ENCODE data around the gene CSH1. TPM values are rescaled to one million over a fixed set of nuclear protein-coding genes. Genes with fewer than 3 reads are reported as not detected.
"Not testable (repeated sequence)": the region's sequence is repeated elsewhere in the genome, so short reads cannot be mapped to it uniquely, and the experiment has no call there.

CSH1 gene
- total RNA-seq (not detected), total RNA-seq (0 to 0.06 (median 0) reads per million in 172 experiments)
- not detected for polyA plus RNA-seq (2013, experiment 1 of 2)
- 0.19 TPM for polyA plus RNA-seq (2013, experiment 2 of 2)

- H3K4me1 ChIP-seq (ENCODE audit: insufficient read depth, low read length); intact Hi-C loops (cut with DNase I, micrococcal nuclease); H3K4me1 Mint-ChIP-seq (ENCODE audit: low read depth); H3K4me3 Mint-ChIP-seq; DNase-seq; H3K9me3 Mint-ChIP-seq; H3K4me3 ChIP-seq (ENCODE audit: low read length); ATAC-seq (ENCODE audit: poor library complexity); H3K36me3 Mint-ChIP-seq (ENCODE audit: low read depth); POLR2A ChIA-PET; H3K27ac ChIP-seq (ENCODE audit: low read depth in 1 of 2, low read length in 2 of 2); CTCF ChIA-PET; H3K27me3 ChIP-seq (ENCODE audit: control insufficient read depth in 1 of 2, insufficient read depth in 2 of 2, low read length in 2 of 2); H3K36me3 ChIP-seq (ENCODE audit: insufficient read depth, low read length); H3K9me3 ChIP-seq (ENCODE audit: control insufficient read depth in 1 of 2, insufficient read depth in 1 of 2, low read length in 2 of 2); H3K27ac Mint-ChIP-seq; H3K27me3 Mint-ChIP-seq: not testable (repeated sequence)
Observed at GRCh38 chr17:63896524-63897354, at the start of gene CSH1. TSS of gene CSH1 (minus strand) at chr17:63896574. CDS start at chr17:63896511, 63 bp downstream.

- Histone ChIP-seq H3K27ac (ENCODE audit: low read depth in 1 of 2, low read length in 2 of 2) (no peak overlapping the region), H3K9me3 (ENCODE audit: control insufficient read depth in 1 of 2, insufficient read depth in 1 of 2, low read length in 2 of 2) (no peaks in the 10 kb centered on the region), H3K4me3 (ENCODE audit: low read length) (peak overlapping the region; percentile 39), H3K4me1 (ENCODE audit: insufficient read depth, low read length) (peaks cover 25% of the 10 kb centered on the region), H3K27me3 (ENCODE audit: control insufficient read depth in 1 of 2, insufficient read depth in 2 of 2, low read length in 2 of 2) (no peaks in the 10 kb centered on the region), H3K36me3 (ENCODE audit: insufficient read depth, low read length) (no peaks in the 10 kb centered on the region)
- ChIA-PET CTCF (interaction anchor here (0.6 to 3.0 kb wide), 16 partner anchors 9 to 83 kb away, joined by 3 to 29 read pairs (median 6); partner anchors contain the start of gene CD79B), POLR2A (interaction anchor here (0.6 to 2.7 kb wide), 8 partner anchors 13 to 200 kb away, joined by 3 to 18 read pairs (median 10); partner anchors contain the start of genes CD79B and ICAM2)
- Mint-ChIP-seq H3K36me3 (ENCODE audit: low read depth) (no peaks in the 10 kb centered on the region), H3K4me1 (ENCODE audit: low read depth) (peaks cover 26% of the 10 kb centered on the region), H3K27me3 (no peaks in the 10 kb centered on the region), H3K9me3 (no peaks in the 10 kb centered on the region), H3K27ac (no peak overlapping the region), H3K4me3 (no peak overlapping the region)
- intact Hi-C loops (cut with DNase I, micrococcal nuclease), result loop anchor here (1.0 to 5.0 kb wide), 3 partner anchors 27 to 76 kb away; partner anchors contain the start of gene ICAM2 (in 1 of the 2)
- DNase-seq (no peak), ATAC-seq (ENCODE audit: poor library complexity) (no peak)
- TF ChIP-seq, protein P1, sequence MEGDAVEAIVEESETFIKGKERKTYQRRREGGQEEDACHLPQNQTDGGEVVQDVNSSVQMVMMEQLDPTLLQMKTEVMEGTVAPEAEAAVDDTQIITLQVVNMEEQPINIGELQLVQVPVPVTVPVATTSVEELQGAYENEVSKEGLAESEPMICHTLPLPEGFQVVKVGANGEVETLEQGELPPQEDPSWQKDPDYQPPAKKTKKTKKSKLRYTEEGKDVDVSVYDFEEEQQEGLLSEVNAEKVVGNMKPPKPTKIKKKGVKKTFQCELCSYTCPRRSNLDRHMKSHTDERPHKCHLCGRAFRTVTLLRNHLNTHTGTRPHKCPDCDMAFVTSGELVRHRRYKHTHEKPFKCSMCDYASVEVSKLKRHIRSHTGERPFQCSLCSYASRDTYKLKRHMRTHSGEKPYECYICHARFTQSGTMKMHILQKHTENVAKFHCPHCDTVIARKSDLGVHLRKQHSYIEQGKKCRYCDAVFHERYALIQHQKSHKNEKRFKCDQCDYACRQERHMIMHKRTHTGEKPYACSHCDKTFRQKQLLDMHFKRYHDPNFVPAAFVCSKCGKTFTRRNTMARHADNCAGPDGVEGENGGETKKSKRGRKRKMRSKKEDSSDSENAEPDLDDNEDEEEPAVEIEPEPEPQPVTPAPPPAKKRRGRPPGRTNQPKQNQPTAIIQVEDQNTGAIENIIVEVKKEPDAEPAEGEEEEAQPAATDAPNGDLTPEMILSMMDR (IDR thresholded peaks at IDR 0.05), result no peak
Observed at GRCh38 chr17:63945784-63946439, 49.5 kb upstream of the CSH1 start.

DNA sequence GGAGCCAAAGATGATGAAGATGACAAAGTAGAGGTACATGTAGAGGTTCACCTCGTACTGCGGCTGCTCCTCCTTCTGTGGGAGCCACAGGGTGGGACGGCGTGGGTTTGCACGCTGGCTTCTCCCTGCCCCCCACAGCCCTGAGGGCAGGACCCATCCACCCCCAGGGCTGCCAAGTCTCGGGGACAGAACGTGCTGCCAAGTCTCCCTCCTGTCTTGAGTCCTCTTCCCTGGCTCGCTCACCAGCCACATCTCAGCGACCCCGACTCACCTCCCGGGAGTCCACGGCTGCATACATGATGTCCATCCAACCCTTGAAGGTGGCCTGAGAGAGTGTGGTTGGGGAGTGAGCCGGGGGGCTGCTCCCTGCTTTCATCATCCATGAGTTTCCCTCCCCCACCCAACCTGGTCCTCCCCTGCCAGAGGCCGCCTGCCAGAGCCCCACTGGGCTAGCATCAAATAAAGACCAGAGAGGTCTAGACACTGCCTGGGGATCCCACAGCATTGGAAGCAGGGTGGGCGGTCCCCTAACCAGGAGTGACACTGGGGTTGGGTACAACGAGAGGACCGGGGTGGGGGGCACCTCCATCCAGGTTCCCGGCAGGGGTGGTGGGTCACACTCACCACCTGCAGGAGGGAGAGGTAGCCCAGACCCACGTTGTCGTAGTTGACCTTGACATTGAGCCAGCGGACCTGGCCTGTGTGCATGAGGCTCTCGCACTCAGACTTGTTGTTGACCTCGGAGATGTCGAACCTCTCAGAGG, 48.5 kb upstream of the CSH1 start:
- CTCF ChIA-PET, result interaction anchor here (1.8 to 3.0 kb wide), 3 partner anchors 25 to 84 kb away, joined by 9 to 29 read pairs (median 23); no protein-coding TSS in a partner anchor

More for the DNA sequence above, 48.5 kb upstream of the CSH1 start:
- DNase-seq (no peak), ATAC-seq (ENCODE audit: poor library complexity) (no peak)
- H3K36me3 ChIP-seq (ENCODE audit: insufficient read depth, low read length), result no peaks in the 10 kb centered on the region
- H3K9me3 ChIP-seq (ENCODE audit: control insufficient read depth in 1 of 2, insufficient read depth in 1 of 2, low read length in 2 of 2), result no peaks in the 10 kb centered on the region
- Mint-ChIP-seq H3K4me3 (no peak overlapping the region), H3K36me3 (ENCODE audit: low read depth) (no peaks in the 10 kb centered on the region), H3K4me1 (ENCODE audit: low read depth) (peaks cover 24% of the 10 kb centered on the region), H3K27me3 (no peaks in the 10 kb centered on the region), H3K9me3 (no peaks in the 10 kb centered on the region), H3K27ac (no peak overlapping the region)
- no peaks in the 10 kb centered on the region for H3K27me3 ChIP-seq (ENCODE audit: control insufficient read depth in 1 of 2, insufficient read depth in 2 of 2, low read length in 2 of 2)
- TF ChIP-seq, protein P1 (IDR thresholded peaks at IDR 0.05), result no peak
- H3K4me3 ChIP-seq (ENCODE audit: low read length), result no peak overlapping the region
- H3K4me1 ChIP-seq (ENCODE audit: insufficient read depth, low read length), result peaks cover 22% of the 10 kb centered on the region
- intact Hi-C loops (cut with DNase I, micrococcal nuclease), result loop anchor here (5.0 kb wide), 2 partner anchors 47 to 77 kb away; partner anchors contain the start of gene ICAM2 (in 1 of the 2)
- no peak overlapping the region for H3K27ac ChIP-seq (ENCODE audit: low read depth in 1 of 2, low read length in 2 of 2)
- POLR2A ChIA-PET, result interaction anchor here (2.1 to 2.7 kb wide), 2 partner anchors 12 to 201 kb away, joined by 12 to 13 read pairs; partner anchors contain the start of gene CD79B

All from CD4-positive, alpha-beta T cell (primary cell).